LNCaP clone FGC (cell line): ENCODE data around the gene PLXNB2.
A peak's percentile ranks its signal among the peaks of the same experiment; 100 is the strongest.
"Not testable (repeated sequence)": the region's sequence is repeated elsewhere in the genome, so short reads cannot be mapped to it uniquely, and the experiment has no call there.

Experiments
- DNase-seq: peaks from one replicate; pipeline ENCODE4 v3.0.0-alpha.2; 2011; ENCODE audit warnings: low read depth
- H3K4me3 ChIP-seq: 2 replicates; pipeline ENCODE4 v1.5.1; 2011; ENCODE audit warnings: mild to moderate bottlenecking, low read depth, low read length, control low read depth
- TF ChIP-seq, protein P1 (sequence below): IDR thresholded peaks from 2 replicates; pipeline ENCODE4 v1.5.1; 2012; ENCODE audit warnings: mild to moderate bottlenecking; ENCODE audit not compliant: control insufficient read depth, insufficient read depth; ENCODE audit errors: extremely low read depth

Gene PLXNB2

DNA sequence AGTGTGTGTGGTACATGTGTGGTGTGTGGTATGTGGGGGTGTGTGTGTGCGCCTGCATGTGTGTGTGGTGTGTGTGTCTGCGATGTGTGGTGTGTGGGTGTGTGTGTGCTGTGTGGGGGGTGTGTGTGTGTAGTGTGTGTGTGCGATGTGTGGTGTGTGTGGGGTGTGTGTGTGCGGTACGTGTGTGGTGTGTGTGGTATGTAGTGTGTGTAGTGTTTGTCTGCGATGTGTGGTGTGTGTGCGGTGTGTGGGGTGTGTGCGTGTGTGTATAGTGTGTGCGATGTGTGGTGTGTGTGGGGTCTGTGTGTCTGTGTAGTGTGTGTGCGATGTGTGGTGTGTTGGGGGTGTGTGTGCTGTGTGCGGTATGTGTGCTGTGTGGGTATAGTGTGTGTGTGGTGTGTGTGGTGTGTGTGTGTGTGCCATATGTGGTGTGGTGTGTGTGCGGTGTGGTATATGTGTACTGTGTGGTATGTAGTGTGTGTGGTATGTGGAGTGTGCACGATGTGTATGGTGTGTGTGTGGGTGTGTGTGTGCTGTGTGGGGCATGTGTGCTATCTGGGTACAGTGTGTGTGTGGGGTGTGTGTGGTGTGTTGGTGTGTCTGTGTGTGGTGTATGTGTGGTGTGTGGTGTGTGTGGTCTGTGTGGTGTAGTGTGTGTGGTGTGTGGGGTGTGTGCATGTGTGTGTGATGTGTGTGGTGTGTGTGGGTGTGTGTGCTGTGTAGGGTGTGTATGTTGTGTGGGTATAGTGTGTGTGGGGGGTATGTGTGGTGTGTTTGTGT, 30.0 kb upstream of the PLXNB2 start:
- TF ChIP-seq, protein P1, sequence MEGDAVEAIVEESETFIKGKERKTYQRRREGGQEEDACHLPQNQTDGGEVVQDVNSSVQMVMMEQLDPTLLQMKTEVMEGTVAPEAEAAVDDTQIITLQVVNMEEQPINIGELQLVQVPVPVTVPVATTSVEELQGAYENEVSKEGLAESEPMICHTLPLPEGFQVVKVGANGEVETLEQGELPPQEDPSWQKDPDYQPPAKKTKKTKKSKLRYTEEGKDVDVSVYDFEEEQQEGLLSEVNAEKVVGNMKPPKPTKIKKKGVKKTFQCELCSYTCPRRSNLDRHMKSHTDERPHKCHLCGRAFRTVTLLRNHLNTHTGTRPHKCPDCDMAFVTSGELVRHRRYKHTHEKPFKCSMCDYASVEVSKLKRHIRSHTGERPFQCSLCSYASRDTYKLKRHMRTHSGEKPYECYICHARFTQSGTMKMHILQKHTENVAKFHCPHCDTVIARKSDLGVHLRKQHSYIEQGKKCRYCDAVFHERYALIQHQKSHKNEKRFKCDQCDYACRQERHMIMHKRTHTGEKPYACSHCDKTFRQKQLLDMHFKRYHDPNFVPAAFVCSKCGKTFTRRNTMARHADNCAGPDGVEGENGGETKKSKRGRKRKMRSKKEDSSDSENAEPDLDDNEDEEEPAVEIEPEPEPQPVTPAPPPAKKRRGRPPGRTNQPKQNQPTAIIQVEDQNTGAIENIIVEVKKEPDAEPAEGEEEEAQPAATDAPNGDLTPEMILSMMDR: no peak
- no peak overlapping the region for H3K4me3 ChIP-seq
- DNase-seq: no peak

DNA sequence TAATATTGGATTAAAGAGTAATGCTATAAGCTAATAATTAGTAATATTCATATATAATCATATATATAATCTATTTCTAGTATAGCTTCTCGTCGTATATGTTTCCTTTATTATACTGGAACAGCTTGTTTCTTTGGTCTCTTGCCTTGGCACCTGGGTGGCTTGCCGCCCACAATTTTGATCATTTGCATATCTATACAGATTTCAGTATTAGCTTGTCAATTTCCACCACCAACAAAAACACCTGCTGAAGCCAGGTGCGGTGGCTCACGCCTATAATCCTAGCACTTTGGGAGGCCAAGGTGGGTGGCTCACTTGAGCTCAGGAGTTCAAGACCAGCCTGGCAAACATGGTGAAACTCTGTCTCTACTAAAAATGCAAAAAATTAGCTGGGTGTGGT, 27.0 kb upstream of the PLXNB2 start:
- not testable (repeated sequence) for DNase-seq, H3K4me3 ChIP-seq

DNA sequence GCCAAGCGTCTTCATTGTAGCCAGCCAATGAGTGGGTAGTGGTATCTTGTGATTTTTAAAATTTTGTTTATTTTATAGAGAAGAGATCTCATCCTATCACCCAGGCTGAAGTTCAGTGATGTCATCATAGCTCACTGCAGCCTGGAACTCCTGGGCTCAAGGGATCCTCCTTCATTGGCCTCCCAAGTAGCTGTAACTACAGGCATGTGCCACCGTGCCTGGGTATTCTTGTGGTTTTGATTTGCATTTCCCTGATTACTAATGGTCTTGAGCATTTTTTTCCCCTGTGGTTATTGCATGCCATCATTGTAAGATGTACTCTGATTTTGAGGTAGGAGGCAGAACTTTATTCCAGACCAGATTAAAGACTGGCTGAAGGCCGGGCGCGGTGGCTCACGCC, 21.8 kb upstream of the PLXNB2 start:
- TF ChIP-seq, protein P1: no peak
- no peak overlapping the region for H3K4me3 ChIP-seq
- DNase-seq: no peak

DNA sequence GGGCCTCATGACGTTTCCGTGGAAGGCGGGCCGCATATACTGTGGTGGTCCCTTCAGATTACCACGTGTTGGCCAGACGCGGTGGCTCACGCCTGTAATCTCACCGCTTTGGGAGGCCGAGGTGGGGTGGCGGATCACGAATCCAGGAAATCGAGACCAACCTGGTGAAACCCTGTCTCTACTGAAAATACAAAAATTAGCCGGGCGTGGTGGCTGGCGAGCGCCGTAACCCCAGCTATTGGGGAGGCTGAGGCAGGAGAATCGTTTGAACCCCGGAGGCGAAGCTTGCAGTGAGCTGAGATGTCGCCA, 20.2 kb upstream of the PLXNB2 start:
- TF ChIP-seq, protein P1: no peak

DNA sequence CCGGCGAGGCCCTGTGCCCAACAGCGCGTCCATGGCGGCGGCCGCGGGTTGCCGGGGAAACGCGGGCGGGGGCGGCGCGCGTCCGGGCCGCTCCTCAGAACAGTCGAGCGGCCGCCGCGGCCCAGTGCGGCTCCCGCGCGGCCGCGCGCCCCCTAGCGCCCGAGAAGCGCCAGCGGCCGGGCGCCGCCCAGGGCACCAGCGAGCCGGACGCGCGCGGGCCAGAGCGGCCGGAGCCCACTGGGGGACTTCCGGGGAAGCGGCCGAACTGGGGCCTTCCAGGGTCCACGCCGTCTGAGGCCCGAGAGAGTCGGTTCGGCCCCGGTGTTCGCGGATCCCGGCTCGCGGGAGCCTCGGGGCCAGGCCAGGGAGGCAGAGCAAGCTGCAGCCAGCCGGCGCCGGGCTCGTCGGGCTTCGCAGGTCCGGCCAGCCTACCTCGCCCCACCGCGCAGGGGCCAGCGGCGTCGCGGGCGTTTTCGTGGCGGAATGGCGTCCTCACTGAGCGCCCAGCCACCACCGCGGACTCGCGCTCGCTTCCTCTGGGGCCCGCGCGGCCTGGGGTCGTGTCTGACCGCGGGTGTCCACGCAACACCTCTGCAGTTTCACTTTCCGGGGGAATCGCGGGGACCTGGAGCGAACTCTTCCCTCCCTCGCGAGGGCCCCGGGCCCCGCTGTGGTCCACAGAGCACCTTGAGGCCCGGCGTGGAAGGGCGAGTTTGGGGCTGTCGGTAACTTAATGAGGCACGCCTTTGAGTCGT, 19.7 kb upstream of the PLXNB2 start, which contains the start of gene DENND6B:
TSS of gene DENND6B (minus strand) at position 57 of the 755 bp plus-strand sequence. CDS start at position 33, 24 bp downstream.
- H3K4me3 ChIP-seq: peak within 1 kb of the TSS; percentile 64
- TF ChIP-seq, protein P1: peak; percentile 64
- no peak for DNase-seq

More for the DNA sequence above, 20.2 kb upstream of the PLXNB2 start:
- peak overlapping the region; percentile 64 for H3K4me3 ChIP-seq
- DNase-seq: no peak

DNA sequence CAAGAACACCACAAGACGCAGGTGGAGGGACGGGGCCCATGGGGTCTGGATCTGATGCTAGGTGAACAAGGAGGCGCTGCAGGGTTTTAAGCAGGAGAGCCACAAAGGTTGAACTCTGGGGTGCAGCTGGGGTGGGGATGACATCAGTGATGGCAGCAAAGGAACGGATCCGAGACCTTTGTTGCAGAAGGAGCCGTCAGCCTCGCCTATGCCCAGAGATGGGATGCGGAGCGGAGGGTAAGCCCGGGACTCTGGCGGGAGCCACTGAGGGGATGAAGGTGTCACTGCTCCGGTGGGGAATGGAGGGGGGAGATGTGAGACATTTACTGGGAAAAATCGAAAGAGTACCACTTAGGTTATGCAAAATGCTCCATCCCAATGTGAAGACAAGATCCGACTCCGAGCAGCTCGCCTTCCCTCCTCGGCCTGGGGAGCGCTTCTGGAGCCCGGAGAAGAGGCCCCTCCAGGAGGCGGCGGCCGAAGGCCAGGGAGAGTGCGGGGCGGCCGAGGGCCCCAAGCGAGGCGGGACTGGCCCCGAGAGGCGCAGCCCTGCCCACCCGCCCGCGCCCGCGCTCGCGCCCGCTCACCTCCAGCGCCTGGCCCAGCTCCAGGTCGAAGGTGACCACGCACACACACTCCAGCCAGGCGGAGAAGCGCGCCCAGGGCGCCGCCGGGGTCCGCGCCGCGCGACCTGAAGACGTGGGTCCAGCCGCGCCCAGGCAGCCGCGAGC, 18.9 kb upstream of the PLXNB2 start:
- DNase-seq: no peak
- H3K4me3 ChIP-seq: peak overlapping the region; percentile 64

More for the DNA sequence above, 18.9 kb upstream of the PLXNB2 start:
- TF ChIP-seq, protein P1: no peak
